Trophoblast cell (in vitro differentiated cells and primary cell): ENCODE measurements around the gene SNX7.

Experiments
- DNase-seq, 2 donors: peaks; one replicate each; pipeline ENCODE4 v3.0.0-alpha.2; 2016
- H2AFZ ChIP-seq: 2 replicates; pipeline ENCODE4 v1.6.1; 2013; ENCODE audit warnings: low read length, moderate library complexity, mild to moderate bottlenecking; ENCODE audit not compliant: insufficient read depth, poor library complexity
- H2AK5ac ChIP-seq: 2 replicates; pipeline ENCODE4 v1.6.1; 2013; ENCODE audit warnings: mild to moderate bottlenecking, low read length
- H2BK120ac ChIP-seq: 2 replicates; pipeline ENCODE4 v1.6.1; 2013; ENCODE audit warnings: low read length, mild to moderate bottlenecking, moderate library complexity; ENCODE audit not compliant: insufficient read depth, poor library complexity
- H2BK12ac ChIP-seq: 2 replicates; pipeline ENCODE4 v1.6.1; 2013; ENCODE audit warnings: mild to moderate bottlenecking, low read length, moderate library complexity
- H2BK5ac ChIP-seq: 2 replicates; pipeline ENCODE4 v1.6.1; 2013; ENCODE audit warnings: low read length, low read depth, moderate library complexity, mild to moderate bottlenecking; ENCODE audit not compliant: poor library complexity
- H3K14ac ChIP-seq: 2 replicates; pipeline ENCODE4 v1.6.1; 2013; ENCODE audit warnings: mild to moderate bottlenecking, low read length
- H3K18ac ChIP-seq: 2 replicates; pipeline ENCODE4 v1.6.1; 2013; ENCODE audit warnings: mild to moderate bottlenecking, low read length
- H3K23ac ChIP-seq: 2 replicates; pipeline ENCODE4 v1.6.1; 2013; ENCODE audit warnings: low read length
- H3K27ac ChIP-seq: 2 replicates; pipeline ENCODE4 v1.5.1; 2013; ENCODE audit warnings: low read depth, mild to moderate bottlenecking, inconsistent platforms, low read length, moderate library complexity
- H3K27me3 ChIP-seq: 2 replicates; pipeline ENCODE4 v1.6.1; 2013; ENCODE audit warnings: inconsistent platforms, mild to moderate bottlenecking, low read length, moderate library complexity; ENCODE audit not compliant: insufficient read depth
- H3K36me3 ChIP-seq, 2 experiments: 1 replicate in 1 of 2; 2 replicates in 1 of 2; pipeline ENCODE4 v1.6.1; 2013; ENCODE audit warnings: low read length in 2 of 2, mild to moderate bottlenecking in 2 of 2, moderate library complexity in 1 of 2; ENCODE audit not compliant: insufficient read depth in 2 of 2, control insufficient read depth in 1 of 2
- H3K4ac ChIP-seq: 2 replicates; pipeline ENCODE4 v1.6.1; 2013; ENCODE audit warnings: low read depth, mild to moderate bottlenecking, low read length, moderate library complexity
- H3K4me1 ChIP-seq, 2 experiments: 1 replicate in 1 of 2; 2 replicates in 1 of 2; pipeline ENCODE4 v1.6.1; 2013; ENCODE audit warnings: low read length in 2 of 2, mild to moderate bottlenecking in 2 of 2, moderate library complexity in 1 of 2; ENCODE audit not compliant: insufficient read depth in 2 of 2, control insufficient read depth in 1 of 2
- H3K4me2 ChIP-seq: 2 replicates; pipeline ENCODE4 v1.6.1; 2013; ENCODE audit warnings: inconsistent platforms, mild to moderate bottlenecking, low read length, moderate library complexity
- H3K4me3 ChIP-seq: 2 replicates; pipeline ENCODE4 v1.5.1; 2013; ENCODE audit warnings: mild to moderate bottlenecking, low read depth, low read length, inconsistent platforms
- H3K79me1 ChIP-seq: one replicate; pipeline ENCODE4 v1.6.1; 2013; ENCODE audit warnings: low read length
- H3K79me2 ChIP-seq: 2 replicates; pipeline ENCODE4 v1.6.1; 2013; ENCODE audit warnings: low read length, mild to moderate bottlenecking; ENCODE audit not compliant: control insufficient read depth, insufficient read depth, poor library complexity
- H3K9ac ChIP-seq: 2 replicates; pipeline ENCODE4 v1.6.1; 2013; ENCODE audit warnings: mild to moderate bottlenecking, low read length
- H3K9me3 ChIP-seq: 2 replicates; pipeline ENCODE4 v1.6.1; 2013; ENCODE audit warnings: low read depth, mild to moderate bottlenecking, control low read depth, inconsistent platforms, low read length; ENCODE audit not compliant: insufficient read depth
- H4K12ac ChIP-seq: 2 replicates; pipeline ENCODE4 v1.6.1; 2013; ENCODE audit warnings: low read depth, mild to moderate bottlenecking, low read length, moderate library complexity
- H4K8ac ChIP-seq: 2 replicates; pipeline ENCODE4 v1.6.1; 2013; ENCODE audit warnings: low read depth, mild to moderate bottlenecking, low read length, moderate library complexity
- H4K91ac ChIP-seq: one replicate; pipeline ENCODE4 v1.6.1; 2013; ENCODE audit warnings: low read depth, mild to moderate bottlenecking, low read length, moderate library complexity
- WGBS: extraction: QIAGEN DNeasy Blood & Tissue Kit; methylation state at CpG from one replicate; pipeline ENCODE4 v1.1.7; 2013; ENCODE audit warnings: missing lambda C conversion rate; ENCODE audit not compliant: insufficient read length, insufficient coverage; ENCODE audit errors: extremely low coverage; 5-methylcytosine and 5-hydroxymethylcytosine counted together

SNX7 gene

DNA sequence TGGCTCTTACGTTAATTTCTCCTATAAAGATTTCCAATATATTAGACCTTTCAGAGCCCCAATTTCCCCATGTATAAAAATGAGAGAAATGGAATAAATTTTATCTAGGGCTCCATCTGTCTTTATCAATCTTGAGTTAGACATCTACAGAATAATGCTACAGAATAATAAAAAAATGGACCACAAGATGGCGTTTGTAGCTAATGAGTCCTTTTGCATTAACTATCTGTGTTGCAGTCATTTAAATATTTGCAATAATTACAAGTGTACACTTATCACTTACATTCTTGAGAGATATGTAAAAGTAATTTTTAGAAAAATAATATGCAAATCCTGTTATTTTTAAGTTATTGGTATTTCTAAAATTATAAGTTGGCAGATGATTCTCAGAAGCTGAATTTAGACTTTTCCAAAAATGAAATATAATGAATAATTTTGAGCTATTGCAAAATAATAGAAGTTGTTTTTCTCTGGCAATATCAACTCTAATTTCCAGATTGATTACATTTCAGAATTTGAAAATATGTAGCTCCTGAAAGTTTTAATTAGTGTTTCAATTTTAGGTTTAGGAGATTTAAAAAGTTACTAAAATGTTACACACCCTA lies 87.7 kb downstream of the SNX7 start:
- Histone ChIP-seq H3K4ac (no peak overlapping the region), H4K12ac (no peak overlapping the region), H2AK5ac (no peak overlapping the region), H3K14ac (no peak overlapping the region), H2BK120ac (no peak overlapping the region), H3K4me2 (no peak overlapping the region), H2BK12ac (no peak overlapping the region), H4K91ac (no peak overlapping the region), H3K9me3 (no peaks in the 10 kb centered on the region), H3K27ac (no peak overlapping the region), H3K79me2 (no peaks in the 10 kb centered on the region), H3K18ac (no peak overlapping the region), H3K4me3 (no peak overlapping the region), H2AFZ (no peak overlapping the region), H3K79me1 (no peaks in the 10 kb centered on the region), H3K23ac (no peak overlapping the region), H2BK5ac (no peak overlapping the region), H4K8ac (no peak overlapping the region), H3K9ac (no peak overlapping the region), H3K27me3 (no peaks in the 10 kb centered on the region), H3K4me1 (no peaks in the 10 kb centered on the region), H3K36me3 (no peaks in the 10 kb centered on the region)
- WGBS: no CpG with 5 or more reads among the region's 2 CpGs
- peak in 1 of 2 donors; percentile 57 for DNase-seq

GRCh38 chr1:98754176-98754575 lies 92.7 kb downstream of the SNX7 start:
- H3K27me3 ChIP-seq: no peaks in the 10 kb centered on the region
- no peak overlapping the region for H3K27ac ChIP-seq
- no peak overlapping the region for H2BK120ac ChIP-seq
- H3K18ac ChIP-seq: no peak overlapping the region
- no peaks in the 10 kb centered on the region for H3K4me1 ChIP-seq
- no CpG with 5 or more reads among the region's 1 CpG for WGBS
- no peak overlapping the region for H3K4me3 ChIP-seq
- no peak overlapping the region for H4K12ac ChIP-seq
- H3K4ac ChIP-seq: no peak overlapping the region
- H3K4me2 ChIP-seq: no peak overlapping the region
- H2BK5ac ChIP-seq: no peak overlapping the region
- no peak overlapping the region for H4K91ac ChIP-seq
- H3K79me2 ChIP-seq: no peaks in the 10 kb centered on the region
- H3K36me3 ChIP-seq: no peaks in the 10 kb centered on the region
- H2AK5ac ChIP-seq: no peak overlapping the region
- DNase-seq: no peak
- H3K9me3 ChIP-seq: no peaks in the 10 kb centered on the region
- no peak overlapping the region for H3K14ac ChIP-seq
- H4K8ac ChIP-seq: no peak overlapping the region
- no peak overlapping the region for H2AFZ ChIP-seq
- H2BK12ac ChIP-seq: no peak overlapping the region
- H3K9ac ChIP-seq: no peak overlapping the region
- no peak overlapping the region for H3K23ac ChIP-seq
- H3K79me1 ChIP-seq: no peaks in the 10 kb centered on the region

GRCh38 chr1:98761219-98761865 lies 99.8 kb downstream of the SNX7 start:
- Histone ChIP-seq H3K23ac (no peak overlapping the region), H3K79me2 (no peaks in the 10 kb centered on the region), H3K4me3 (no peak overlapping the region), H3K4me2 (no peak overlapping the region), H3K27ac (no peak overlapping the region), H3K14ac (no peak overlapping the region), H2BK12ac (no peak overlapping the region), H3K36me3 (no peaks in the 10 kb centered on the region), H4K8ac (no peak overlapping the region), H2BK120ac (no peak overlapping the region), H3K9ac (no peak overlapping the region), H2AK5ac (no peak overlapping the region), H3K27me3 (no peaks in the 10 kb centered on the region), H4K12ac (no peak overlapping the region), H3K9me3 (no peaks in the 10 kb centered on the region), H3K18ac (no peak overlapping the region), H4K91ac (no peak overlapping the region), H2AFZ (no peak overlapping the region), H3K79me1 (no peaks in the 10 kb centered on the region), H3K4me1 (no peaks in the 10 kb centered on the region), H2BK5ac (no peak overlapping the region), H3K4ac (no peak overlapping the region)
- no peak for DNase-seq
- WGBS: no CpG with 5 or more reads among the region's 4 CpGs

- H3K36me3 ChIP-seq: no peaks in the 10 kb centered on the region
- H2AFZ ChIP-seq: no peak overlapping the region
- H3K27ac ChIP-seq: no peak overlapping the region
- no peak overlapping the region for H4K12ac ChIP-seq
- no peak overlapping the region for H3K14ac ChIP-seq
- H2BK12ac ChIP-seq: no peak overlapping the region
- H2BK5ac ChIP-seq: no peak overlapping the region
- H3K79me1 ChIP-seq: no peaks in the 10 kb centered on the region
- no peak overlapping the region for H3K4me3 ChIP-seq
- no peak overlapping the region for H3K9ac ChIP-seq
- H2BK120ac ChIP-seq: no peak overlapping the region
- H2AK5ac ChIP-seq: no peak overlapping the region
- H3K4me1 ChIP-seq: no peaks in the 10 kb centered on the region
- no peak overlapping the region for H3K4me2 ChIP-seq
- no peaks in the 10 kb centered on the region for H3K9me3 ChIP-seq
- DNase-seq: no peak
- H3K23ac ChIP-seq: no peak overlapping the region
- H3K18ac ChIP-seq: no peak overlapping the region
- H4K91ac ChIP-seq: no peak overlapping the region
- no peak overlapping the region for H4K8ac ChIP-seq
- WGBS: no CpG with 5 or more reads among the region's 3 CpGs
- no peak overlapping the region for H3K4ac ChIP-seq
- no peaks in the 10 kb centered on the region for H3K79me2 ChIP-seq
- no peaks in the 10 kb centered on the region for H3K27me3 ChIP-seq
Measured at GRCh38 chr1:98763488-98764150, 102.1 kb downstream of the SNX7 start.
